LoVo (cell line): ENCODE results near the gene ERC1.
A peak's percentile ranks its signal among the peaks of the same experiment; 100 is the strongest.
"Not testable (repeated sequence)": the region's sequence is repeated elsewhere in the genome, so short reads cannot be mapped to it uniquely, and the experiment has no call there.

ENCODE experiments used
- DNase-seq: peaks from one replicate; pipeline ENCODE4 v3.0.0-alpha.2; 2016; ENCODE audit warnings: low spot score

ERC1 gene

DNA sequence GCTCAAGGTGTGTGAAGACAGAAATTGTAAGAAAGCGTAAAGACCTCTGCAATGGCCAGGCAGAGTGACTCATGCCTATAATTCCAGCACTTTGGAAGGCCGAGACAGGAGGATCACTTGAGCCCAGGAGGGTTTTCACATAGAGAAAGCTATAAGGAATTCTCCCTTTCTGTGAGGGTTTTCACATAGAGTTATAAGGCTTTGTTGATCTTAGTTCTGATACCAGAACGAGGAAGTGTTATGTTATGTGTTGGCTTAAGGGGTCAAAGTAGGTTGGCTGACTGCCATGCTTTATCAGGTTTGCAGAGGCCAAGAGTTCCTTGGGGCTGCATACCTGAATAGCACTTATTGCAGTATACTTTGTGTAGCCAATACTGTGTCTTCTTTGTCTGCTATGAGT, 139.1 kb downstream of the ERC1 start:
- peak; percentile 86 for DNase-seq

- DNase-seq: peak; percentile 51
Observed at GRCh38 chr12:1130571-1130970, 139.5 kb downstream of the ERC1 start.

GRCh38 chr12:1131811-1132224, 140.8 kb downstream of the ERC1 start:
- DNase-seq: no peak

DNA sequence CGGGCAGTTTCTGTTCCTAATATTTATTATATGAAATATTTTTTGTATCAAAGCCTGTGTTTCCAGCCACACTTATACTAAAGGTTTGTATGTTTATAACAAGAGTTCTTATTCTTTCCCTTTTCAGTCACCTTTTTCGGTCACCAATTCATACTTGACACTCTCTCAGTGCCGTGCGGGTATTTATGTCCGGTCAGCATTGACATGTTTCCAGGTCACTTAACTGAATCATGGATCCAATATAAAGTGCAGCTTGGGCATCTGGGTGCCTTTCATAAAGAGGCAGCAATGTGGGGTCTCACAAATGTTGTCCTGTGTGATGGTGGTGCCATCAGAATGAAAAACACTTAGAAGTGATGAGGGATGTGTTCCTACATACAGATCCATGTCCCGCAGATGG, 141.3 kb downstream of the ERC1 start:
- DNase-seq: no peak

DNA sequence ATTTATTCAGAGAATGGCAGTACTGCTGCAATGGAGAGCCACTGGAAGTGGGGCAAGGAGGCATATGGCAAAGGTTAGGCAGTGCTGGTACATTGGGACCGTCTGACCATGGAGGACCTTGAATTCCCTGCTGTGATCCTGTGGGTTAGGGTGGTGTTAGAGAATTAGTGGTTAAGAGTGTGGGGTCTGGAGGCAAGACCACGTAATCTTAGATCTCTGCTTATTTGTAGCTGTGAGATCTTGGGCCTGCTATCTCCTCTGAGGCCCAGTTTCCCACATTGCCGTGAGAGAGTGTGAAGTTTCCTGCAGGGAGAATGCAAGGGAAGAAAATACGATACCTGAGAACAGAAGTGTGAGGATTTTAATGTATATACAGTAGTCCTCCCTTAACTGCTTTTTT, 147.7 kb downstream of the ERC1 start:
- no peak for DNase-seq

GRCh38 chr12:1146758-1147157, 155.7 kb downstream of the ERC1 start:
- not testable (repeated sequence) for DNase-seq

- no peak for DNase-seq
Observed at GRCh38 chr12:1147821-1148220, 156.8 kb downstream of the ERC1 start.

DNA sequence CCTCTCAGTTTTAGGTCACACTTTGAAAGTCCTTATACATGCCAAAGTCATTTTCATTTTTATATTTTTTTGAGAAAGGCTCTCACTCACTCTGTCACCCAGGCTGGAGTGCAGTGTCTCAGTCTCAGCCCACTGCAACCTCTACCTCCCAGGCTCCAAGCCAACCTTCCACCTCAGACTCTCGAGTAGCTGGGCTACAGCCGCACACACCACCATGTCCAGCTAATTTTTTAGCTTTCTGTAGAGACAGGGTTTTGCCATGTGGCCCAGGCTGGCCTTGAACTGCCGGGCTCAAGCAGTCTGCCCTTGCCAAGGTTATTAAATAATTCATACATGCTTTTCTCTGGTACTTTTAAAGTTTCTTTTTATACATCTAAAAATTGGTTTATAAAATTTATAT, 166.0 kb downstream of the ERC1 start:
- no peak for DNase-seq

- no peak for DNase-seq
Observed at GRCh38 chr12:1161197-1161596, 170.2 kb downstream of the ERC1 start.

DNA sequence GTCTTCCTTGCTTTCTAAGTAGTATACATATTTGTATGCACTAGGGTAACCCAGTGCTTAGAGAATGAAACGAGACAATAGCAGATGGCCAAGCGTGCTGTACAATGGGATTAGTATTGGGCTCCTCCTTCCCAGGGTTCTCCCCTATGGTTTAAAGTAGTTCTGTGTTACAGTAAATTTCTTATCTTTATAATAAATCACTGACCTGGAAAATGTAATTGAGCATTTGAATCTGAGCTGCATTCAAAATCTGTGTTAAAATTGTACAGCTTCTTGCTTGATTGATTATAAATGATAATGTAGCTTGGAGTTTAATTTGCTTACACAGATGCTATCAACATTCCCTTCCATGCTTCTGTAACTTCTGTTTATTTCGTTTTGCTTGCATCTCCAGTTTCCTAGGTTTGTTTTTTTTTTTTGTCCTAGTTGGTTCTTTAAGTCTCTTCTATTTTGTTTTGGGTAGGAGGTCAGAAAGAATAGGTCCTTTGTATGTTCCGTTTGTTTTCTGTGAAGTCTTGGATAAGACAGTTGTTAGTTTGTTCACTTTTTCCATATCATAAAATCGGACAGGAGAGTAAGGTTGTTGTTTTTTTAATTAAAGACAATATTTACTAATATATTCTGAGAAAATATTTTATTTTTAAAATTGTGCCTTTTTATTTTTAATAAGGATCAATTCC, 171.2 kb downstream of the ERC1 start:
- DNase-seq: no peak

- no peak for DNase-seq
Observed at GRCh38 chr12:1167784-1168183, 176.8 kb downstream of the ERC1 start.

DNA sequence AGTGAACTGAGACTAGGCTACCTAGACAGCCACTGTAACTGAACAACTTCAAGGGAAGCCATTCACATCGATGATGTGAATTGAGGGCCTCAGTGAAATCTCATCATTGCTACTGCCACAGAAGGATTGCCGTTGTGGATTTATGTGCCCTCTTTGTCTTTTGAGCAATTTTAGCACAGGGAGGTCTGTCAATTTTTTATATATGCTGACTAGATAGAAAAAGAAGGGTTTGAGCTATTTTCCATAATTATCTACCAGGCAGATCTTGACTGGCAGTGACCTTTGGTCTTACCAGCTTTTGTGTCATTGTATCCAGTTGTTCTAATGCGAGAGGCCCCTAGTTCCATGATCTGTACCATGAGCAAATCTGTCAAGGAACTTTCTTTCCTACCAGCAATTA, 179.4 kb downstream of the ERC1 start:
- no peak for DNase-seq

DNA sequence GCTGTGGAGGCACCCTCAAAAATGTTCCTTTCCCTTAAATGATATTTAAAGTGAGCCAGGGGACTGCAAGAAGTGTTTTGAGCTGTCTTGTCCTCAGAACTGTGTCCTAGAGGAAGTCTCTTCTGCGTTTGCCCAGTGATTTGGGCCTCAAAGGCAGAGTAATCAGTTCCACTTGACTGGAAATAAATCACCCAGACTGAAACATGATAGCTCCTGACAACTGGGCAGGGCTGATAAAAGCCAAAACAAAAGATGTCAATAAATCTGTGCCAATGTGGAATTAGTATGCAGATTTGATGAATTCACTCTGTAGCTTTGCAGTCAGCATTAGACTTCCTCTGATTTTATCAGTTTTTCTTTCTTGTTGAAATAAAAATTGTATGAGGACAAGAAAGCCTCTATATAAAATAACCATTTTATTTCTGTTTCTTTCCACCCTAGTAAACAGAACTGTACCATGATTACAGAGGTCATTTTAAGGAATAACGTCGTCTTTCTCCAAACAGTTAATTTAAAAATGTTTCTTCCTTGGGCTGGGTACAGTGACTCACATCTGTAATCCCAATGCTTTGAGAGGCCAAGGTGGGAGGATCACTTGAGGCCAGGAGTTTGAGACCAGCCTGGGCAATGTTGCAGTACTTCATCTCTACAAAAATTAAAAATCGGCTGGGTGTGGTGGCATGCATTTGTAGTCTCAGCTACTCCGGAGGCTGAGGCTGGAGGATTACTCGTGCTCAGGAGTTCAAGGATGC, 180.8 kb downstream of the ERC1 start:
- peak; percentile 12 for DNase-seq

DNA sequence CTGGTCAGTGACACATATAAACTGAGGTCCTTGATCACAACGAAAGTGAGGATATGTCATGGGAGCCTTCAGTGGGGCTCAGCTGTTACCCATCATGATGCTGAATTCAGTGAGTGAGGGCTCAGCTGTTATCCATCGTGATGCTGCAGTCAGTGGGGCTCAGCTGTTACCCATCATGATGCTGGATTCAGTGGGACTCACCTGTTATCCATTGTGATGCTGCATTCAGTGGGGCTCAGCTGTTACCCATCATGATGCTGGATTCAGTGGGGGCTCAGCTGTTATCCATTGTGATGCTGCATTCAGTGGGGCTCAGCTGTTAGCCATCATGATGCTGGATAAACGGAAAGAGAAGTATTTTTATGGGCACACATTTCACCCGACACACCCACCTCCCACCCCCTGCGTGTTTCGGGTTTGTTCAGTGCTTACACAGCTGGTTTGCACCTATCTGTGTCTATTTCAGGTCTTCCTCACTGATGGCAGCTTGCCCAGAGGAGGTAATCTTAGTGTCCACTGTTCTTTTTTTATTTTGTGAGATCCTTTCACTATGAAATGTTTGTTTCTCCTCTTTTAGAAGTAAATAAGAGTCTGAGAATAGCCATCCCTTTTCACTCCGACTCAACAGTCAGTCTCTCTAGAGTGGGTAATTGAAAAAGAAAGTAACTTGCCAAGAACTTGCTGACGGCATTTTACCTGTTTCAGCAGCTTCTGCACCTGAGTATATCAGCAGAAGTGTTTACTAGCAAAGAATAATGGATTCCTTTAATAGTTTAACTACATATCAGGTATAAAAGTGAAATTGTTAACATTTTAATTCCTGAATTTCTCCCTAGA, 183.0 kb downstream of the ERC1 start:
- DNase-seq: no peak

DNA sequence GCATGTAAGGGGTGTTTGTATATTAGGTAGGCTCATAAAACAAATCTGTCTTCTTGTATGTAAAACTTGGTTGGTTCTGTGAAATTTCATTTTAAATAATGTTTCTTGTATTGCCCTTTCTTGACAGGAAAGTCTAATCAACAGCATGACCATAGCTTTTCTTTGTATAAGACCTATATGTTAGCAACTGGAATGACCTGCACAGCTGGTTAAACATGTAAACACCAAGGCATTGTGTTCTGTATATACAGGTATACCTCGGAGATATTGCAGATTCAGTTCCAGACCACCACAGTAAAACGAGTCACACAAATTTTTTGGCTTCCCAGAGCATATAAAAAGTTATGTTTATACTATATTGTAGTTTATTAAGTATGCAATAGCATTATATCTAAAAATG, 183.6 kb downstream of the ERC1 start:
- no peak for DNase-seq

GRCh38 chr12:1176191-1176590, 185.2 kb downstream of the ERC1 start:
- no peak for DNase-seq

DNA sequence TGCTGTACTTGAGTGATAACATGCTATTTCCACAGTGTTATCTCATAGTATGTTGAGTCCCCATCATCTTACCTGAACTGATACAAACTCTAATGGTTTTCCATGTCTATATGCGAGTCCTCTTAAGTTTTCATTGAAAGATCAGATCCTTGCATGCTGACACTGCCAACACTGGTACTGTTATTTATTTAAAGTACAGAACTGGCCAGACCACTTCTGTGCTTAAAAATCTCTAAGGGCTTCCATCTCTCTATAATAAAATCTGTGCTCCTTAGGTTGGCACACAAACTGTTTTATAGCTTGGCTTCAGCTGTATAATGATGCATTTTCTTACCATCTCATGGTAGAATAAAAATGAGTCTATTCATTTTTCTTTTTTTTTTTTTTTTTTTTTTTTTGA, 188.1 kb downstream of the ERC1 start:
- DNase-seq: no peak

GRCh38 chr12:1182069-1182468, 191.0 kb downstream of the ERC1 start:
- no peak for DNase-seq

DNA sequence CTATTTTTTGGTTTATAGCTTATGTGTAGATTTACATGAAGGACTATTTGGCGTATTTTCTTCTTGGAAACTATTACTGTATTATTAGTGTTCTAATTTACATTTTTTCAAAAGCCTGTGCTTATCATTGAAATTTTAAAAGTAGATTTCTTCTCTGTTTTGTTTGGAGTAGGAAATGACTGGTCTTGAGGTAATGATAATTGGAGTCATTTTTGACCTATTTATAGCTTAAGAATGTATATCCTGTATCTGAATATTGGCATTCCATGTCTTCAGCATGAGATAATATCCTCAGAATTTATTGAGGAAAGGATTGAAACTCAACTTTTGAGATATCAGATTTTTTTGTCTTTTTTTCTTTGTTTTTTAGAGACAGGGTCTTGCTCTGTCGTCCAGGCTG, 193.4 kb downstream of the ERC1 start:
- DNase-seq: no peak

GRCh38 chr12:1185460-1186182, 194.6 kb downstream of the ERC1 start:
- DNase-seq: no peak

GRCh38 chr12:1186298-1186697, 195.3 kb downstream of the ERC1 start:
- DNase-seq: no peak

DNA sequence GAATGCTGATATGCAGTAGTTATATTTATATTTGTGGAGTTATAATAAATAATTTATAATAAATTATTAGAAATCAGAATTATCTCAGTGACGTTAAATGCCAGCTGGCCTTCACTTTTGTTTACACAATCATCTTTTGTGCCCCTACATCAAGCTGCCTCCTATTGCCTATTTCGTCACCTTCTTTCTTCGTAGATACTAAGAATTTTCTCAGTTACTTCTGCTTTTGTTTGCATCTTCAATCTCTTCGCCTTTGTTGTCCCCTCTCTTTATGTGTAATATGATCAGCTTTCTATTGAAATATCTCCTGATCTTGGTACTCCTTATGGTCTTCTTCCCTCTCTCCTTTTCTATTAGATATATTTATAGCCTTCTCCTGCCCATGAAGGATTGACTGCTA, 197.0 kb downstream of the ERC1 start:
- DNase-seq: no peak
